ENCODE results near the gene PPP6R3.

DNA sequence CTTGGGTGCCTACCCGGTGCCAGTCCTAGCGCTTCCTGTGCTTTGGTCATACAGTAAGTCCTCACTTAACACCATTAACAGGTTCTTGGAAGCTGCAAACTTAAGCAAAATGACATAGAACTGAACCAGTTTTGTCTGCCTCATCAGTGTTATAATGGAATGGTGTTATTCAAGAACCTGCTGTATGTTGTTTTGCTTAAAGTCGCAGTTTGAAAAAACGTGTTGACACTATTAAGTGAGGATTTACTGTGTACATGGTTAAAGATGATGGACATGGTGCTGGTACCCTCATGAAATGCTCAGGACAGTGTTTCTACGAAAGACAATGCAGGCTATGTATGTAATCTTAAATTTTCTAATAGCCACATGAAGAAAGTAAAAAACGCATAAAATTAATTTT, 41.3 kb downstream of the PPP6R3 start:
- TF ChIP-seq CTCF (IDR thresholded peaks at IDR 0.05): no peak
- no peak for TF ChIP-seq POLR2A (IDR thresholded peaks at IDR 0.05)

Measured in heart left ventricle (tissue), 13 donors.